H9 (cell line): ENCODE measurements around the gene POLR2H. TPM values are rescaled to one million over a fixed set of nuclear protein-coding genes. Genes with fewer than 3 reads are reported as not detected.

ENCODE experiments used
- DNase-seq: peaks from one replicate; pipeline ENCODE4 v3.0.0-alpha.2; 2017
- H2AFZ ChIP-seq: one replicate; pipeline ENCODE4 v1.6.1; 2013; ENCODE audit warnings: mild to moderate bottlenecking, low read length, control low read depth, moderate library complexity
- H2AK5ac ChIP-seq: 2 replicates; pipeline ENCODE4 v1.6.1; 2013; ENCODE audit warnings: low read length, control low read depth, mixed read lengths; ENCODE audit not compliant: insufficient read length
- H2BK120ac ChIP-seq: one replicate; pipeline ENCODE4 v1.6.1; 2013; ENCODE audit warnings: low read depth, mild to moderate bottlenecking, low read length, control low read depth, inconsistent platforms; ENCODE audit not compliant: poor library complexity, severe bottlenecking
- H2BK12ac ChIP-seq: 2 replicates; pipeline ENCODE4 v1.6.1; 2013; ENCODE audit warnings: low read length, control low read depth, mixed read lengths, low read depth; ENCODE audit not compliant: insufficient read length
- H2BK15ac ChIP-seq: 2 replicates; pipeline ENCODE4 v1.6.1; 2013; ENCODE audit warnings: low read depth, low read length, control low read depth
- H2BK20ac ChIP-seq: one replicate; pipeline ENCODE4 v1.6.1; 2013; ENCODE audit warnings: low read depth, mild to moderate bottlenecking, low read length, control low read depth, inconsistent platforms; ENCODE audit not compliant: poor library complexity, severe bottlenecking
- H2BK5ac ChIP-seq: 2 replicates; pipeline ENCODE4 v1.6.1; 2013; ENCODE audit warnings: low read length, control low read depth, mixed read lengths; ENCODE audit not compliant: insufficient read length
- H3K14ac ChIP-seq: 2 replicates; pipeline ENCODE4 v1.6.1; 2013; ENCODE audit warnings: low read length, control low read depth; ENCODE audit not compliant: insufficient read depth
- H3K18ac ChIP-seq: 2 replicates; pipeline ENCODE4 v1.6.1; 2013; ENCODE audit warnings: low read depth, mild to moderate bottlenecking, mixed read lengths, low read length, control low read depth; ENCODE audit not compliant: insufficient read length
- H3K23ac ChIP-seq: 2 replicates; pipeline ENCODE4 v1.6.1; 2013; ENCODE audit warnings: low read length, control low read depth, mixed read lengths, low read depth; ENCODE audit not compliant: insufficient read length
- H3K23me2 ChIP-seq: 2 replicates; pipeline ENCODE4 v1.6.1; 2013; ENCODE audit warnings: low read depth, mild to moderate bottlenecking, mixed read lengths, low read length, control low read depth; ENCODE audit not compliant: insufficient read length, poor library complexity, severe bottlenecking
- H3K27ac ChIP-seq: 2 replicates; pipeline ENCODE4 v1.5.1; 2013; ENCODE audit warnings: low read length, control low read depth, mixed read lengths, low read depth; ENCODE audit not compliant: insufficient read length
- H3K27me3 ChIP-seq: 2 replicates; pipeline ENCODE4 v1.6.1; 2013; ENCODE audit warnings: low read length, control low read depth, inconsistent platforms; ENCODE audit not compliant: insufficient read depth
- H3K4ac ChIP-seq: 2 replicates; pipeline ENCODE4 v1.6.1; 2013; ENCODE audit warnings: low read depth, mild to moderate bottlenecking, control low read depth, inconsistent platforms, low read length, moderate library complexity
- H3K4me1 ChIP-seq: 2 replicates; pipeline ENCODE4 v1.6.1; 2013; ENCODE audit warnings: low read length, control low read depth, inconsistent platforms; ENCODE audit not compliant: insufficient read depth
- H3K4me2 ChIP-seq: 2 replicates; pipeline ENCODE4 v1.6.1; 2013; ENCODE audit warnings: low read length, control low read depth, mixed read lengths; ENCODE audit not compliant: insufficient read length, insufficient read depth
- H3K56ac ChIP-seq: 2 replicates; pipeline ENCODE4 v1.6.1; 2013; ENCODE audit warnings: low read depth, mild to moderate bottlenecking, mixed read lengths, low read length, control low read depth; ENCODE audit not compliant: insufficient read length
- H3K79me1 ChIP-seq: 2 replicates; pipeline ENCODE4 v1.6.1; 2013; ENCODE audit warnings: low read depth, mild to moderate bottlenecking, moderate library complexity, low read length, control low read depth, inconsistent platforms; ENCODE audit not compliant: insufficient read depth, poor library complexity, severe bottlenecking
- H3K79me2 ChIP-seq: 2 replicates; pipeline ENCODE4 v1.6.1; 2013; ENCODE audit warnings: low read length, control low read depth, inconsistent platforms; ENCODE audit not compliant: insufficient read depth
- H3K9ac ChIP-seq: 2 replicates; pipeline ENCODE4 v1.6.1; 2013; ENCODE audit warnings: low read length, control low read depth, mixed read lengths; ENCODE audit not compliant: insufficient read length; ENCODE audit errors: extremely low read depth
- H3K9me3 ChIP-seq: one replicate; pipeline ENCODE4 v1.6.1; 2013; ENCODE audit warnings: low read depth, low read length, inconsistent platforms; ENCODE audit not compliant: control insufficient read depth
- H3T11ph ChIP-seq: one replicate; pipeline ENCODE4 v1.6.1; 2013; ENCODE audit warnings: mild to moderate bottlenecking, low read length, control low read depth, inconsistent platforms
- H4K20me1 ChIP-seq: one replicate; pipeline ENCODE4 v1.6.1; 2013; ENCODE audit not compliant: control insufficient read depth, insufficient read length, insufficient read depth
- H4K5ac ChIP-seq: 2 replicates; pipeline ENCODE4 v1.6.1; 2013; ENCODE audit warnings: low read depth, mild to moderate bottlenecking, mixed read lengths, low read length, control low read depth; ENCODE audit not compliant: insufficient read length
- H4K8ac ChIP-seq: replicated peaks from 2 replicates; pipeline ENCODE4 v1.6.1; 2013; ENCODE audit warnings: low read length, control low read depth, mixed read lengths, low read depth; ENCODE audit not compliant: insufficient read length
- H4K91ac ChIP-seq: 2 replicates; pipeline ENCODE4 v1.6.1; 2013; ENCODE audit warnings: low read depth, mild to moderate bottlenecking, moderate library complexity, mixed read lengths, low read length, control low read depth; ENCODE audit not compliant: insufficient read length
- H3K27ac Mint-ChIP-seq, 3 experiments: 2 replicates in 2 of 3; 3 replicates in 1 of 3; pipeline ENCODE4 v1.8.0; 2020 to 2021; ENCODE audit warnings: mixed read lengths in 3 of 3, mild to moderate bottlenecking in 1 of 3, moderate library complexity in 1 of 3
- H3K27me3 Mint-ChIP-seq: 2 replicates; pipeline ENCODE4 v1.8.0; 2021; ENCODE audit warnings: low read depth, mild to moderate bottlenecking, moderate library complexity, mixed read lengths
- H3K36me3 Mint-ChIP-seq, 3 experiments: 2 replicates in 2 of 3; 3 replicates in 1 of 3; pipeline ENCODE4 v1.8.0; 2020 to 2021; ENCODE audit warnings: low read depth in 3 of 3, mixed read lengths in 3 of 3; ENCODE audit not compliant: insufficient read depth in 1 of 3
- H3K4me1 Mint-ChIP-seq, 2 experiments: 2 replicates each; pipeline ENCODE4 v1.8.0; 2020; ENCODE audit warnings: mixed read lengths in 2 of 2
- H3K4me3 Mint-ChIP-seq, 2 experiments: 2 replicates in 1 of 2; 3 replicates in 1 of 2; pipeline ENCODE4 v1.8.0; 2020 to 2021; ENCODE audit warnings: mild to moderate bottlenecking in 2 of 2, mixed read lengths in 2 of 2, moderate library complexity in 1 of 2
- H3K9me3 Mint-ChIP-seq, 2 experiments: 2 replicates in 1 of 2; 3 replicates in 1 of 2; pipeline ENCODE4 v1.8.0; 2020; ENCODE audit warnings: mild to moderate bottlenecking in 2 of 2, mixed read lengths in 2 of 2, moderate library complexity in 1 of 2
- CTCF ChIP-seq: fragments of 200-600 bp; sonication (generic); conservative IDR thresholded peaks from 3 replicates; pipeline ENCODE4 v1.8.0; 2021; ENCODE audit warnings: antibody characterized with exemption, mild to moderate bottlenecking
- WGBS: extraction: QIAGEN DNeasy Blood & Tissue Kit; methylation state at CpG from one replicate; pipeline ENCODE4 v1.1.7; 2013; ENCODE audit warnings: missing lambda C conversion rate, low lambda C conversion rate, mixed read lengths; ENCODE audit not compliant: insufficient read length; ENCODE audit errors: extremely low coverage; 5-methylcytosine and 5-hydroxymethylcytosine counted together
- total RNA-seq: library from RNA; stranded (reverse); gene quantifications from 2 replicates; pipeline ENCODE4 v1.2.1, GENCODE V29; 2021

Gene POLR2H
- total RNA-seq, 1 experiment from 2014 or later = 115 TPM

- Histone ChIP-seq H3K79me1 (no peaks in the 10 kb centered on the region), H3K4ac (no peak overlapping the region), H3K9ac (no peak overlapping the region), H4K91ac (no peak overlapping the region), H3K79me2 (no peaks in the 10 kb centered on the region), H3T11ph (no peak overlapping the region), H3K14ac (no peak overlapping the region), H3K23ac (no peak overlapping the region), H2BK12ac (no peak overlapping the region), H3K4me2 (no peak overlapping the region), H2BK120ac (no peak overlapping the region), H3K4me1 (0 out of 2 replicates have a peak, but pooled peaks cover 2% of the 10 kb centered on the region), H3K9me3 (no peaks in the 10 kb centered on the region), H3K18ac (no peak overlapping the region), H4K20me1 (no peaks in the 10 kb centered on the region), H4K5ac (no peak overlapping the region), H2BK15ac (no peak overlapping the region), H4K8ac (no peak overlapping the region), H2BK5ac (no peak overlapping the region), H3K27me3 (no peaks in the 10 kb centered on the region), H3K27ac (no peak overlapping the region), H2AK5ac (no peak overlapping the region), H3K56ac (no peak overlapping the region), H2AFZ (no peak overlapping the region), H2BK20ac (no peak overlapping the region), H3K23me2 (no peaks in the 10 kb centered on the region)
- Mint-ChIP-seq H3K27me3 (no peaks in the 10 kb centered on the region), H3K27ac (peak overlapping the region in 1 of 3 experiments; percentile 85; a peak in 1 of 7 replicates), H3K4me3 (no peak overlapping the region), H3K9me3 (no peaks in the 10 kb centered on the region), H3K4me1 (peaks cover 13 to 17% of the 10 kb centered on the region in 2 experiments), H3K36me3 (peaks cover 12 to 37% (median 27%) of the 10 kb centered on the region in 3 experiments; a peak in 6 of 7 replicates)
- no peak for DNase-seq
- WGBS = no CpG with 5 or more reads among the region's 20 CpGs
- no peak for TF ChIP-seq CTCF
Observed at GRCh38 chr3:184346480-184347190, 14.9 kb upstream of the POLR2H start.
